HL-60 (cell line): Measurements from ENCODE around the gene NOTCH3.

Experiments
- DNase-seq, 2 experiments: peaks; one replicate each; pipeline ENCODE4 v3.0.0-alpha.2; 2010 to 2020; ENCODE audit warnings: low read depth in 1 of 2, low spot score in 1 of 2
- H3K27ac ChIP-seq: fragments of 250-450 bp; sonication (Bioruptor Pico); replicated peaks from 2 replicates; pipeline ENCODE4 v1.5.1; 2020; ENCODE audit warnings: mild to moderate bottlenecking, moderate library complexity
- H3K27me3 ChIP-seq: fragments of 250-450 bp; sonication (Bioruptor Pico); 2 replicates; pipeline ENCODE4 v1.5.1; 2021; ENCODE audit warnings: mild to moderate bottlenecking, moderate library complexity; ENCODE audit not compliant: insufficient read depth, poor library complexity, severe bottlenecking
- H3K4me3 ChIP-seq: replicated peaks from 2 replicates; pipeline ENCODE4 v1.5.1; 2011; ENCODE audit warnings: mild to moderate bottlenecking, control low read depth, low read length; ENCODE audit not compliant: insufficient read depth
- GABPA ChIP-seq: IDR thresholded peaks from 2 replicates; pipeline ENCODE4 v1.6.1; 2012; ENCODE audit warnings: low read depth
- POLR2AphosphoS5 ChIP-seq: IDR thresholded peaks from 2 replicates; pipeline ENCODE4 v1.6.1; 2012; ENCODE audit warnings: low read depth
- REST ChIP-seq: IDR thresholded peaks from 2 replicates; pipeline ENCODE4 v1.6.1; 2012; ENCODE audit warnings: low read depth; ENCODE audit not compliant: insufficient replicate concordance
- SPI1 ChIP-seq: IDR thresholded peaks from 2 replicates; pipeline ENCODE4 v1.6.1; 2012; ENCODE audit warnings: low read depth, mild to moderate bottlenecking, borderline replicate concordance
- long read RNA-seq: library from polyadenylated mRNA; unstranded; transcript quantifications from one replicate; pipeline ENCODE4 v2.0.0, GENCODE V29; 2020
- TF ChIP-seq, protein P1 (sequence below): IDR thresholded peaks from one replicate; pipeline ENCODE4 v1.5.1; 2011; ENCODE audit warnings: low read length, control low read depth, inconsistent platforms; ENCODE audit not compliant: insufficient read depth

Gene NOTCH3
- long read RNA-seq: 0 reads

- Histone ChIP-seq H3K27me3 (peaks cover 17% of the 10 kb centered on the region), H3K27ac (no peak within 1 kb of the TSS), H3K4me3 (no peak within 1 kb of the TSS)
- no peak for TF ChIP-seq GABPA
- no peak for TF ChIP-seq SPI1
- DNase-seq: no peak
Observed at GRCh38 chr19:15200553-15201364, at the start of gene NOTCH3. Gene NOTCH3, minus strand, starts transcription at chr19:15200995. Its CDS starts 90 bp downstream, at chr19:15200905.

GRCh38 chr19:15250640-15250993 lies 49.8 kb upstream of the NOTCH3 start:
- Histone ChIP-seq H3K27ac (no peak overlapping the region), H3K4me3 (no peak overlapping the region), H3K27me3 (no peaks in the 10 kb centered on the region)
- DNase-seq: no peak
- TF ChIP-seq POLR2AphosphoS5 (no peak), GABPA (no peak), REST (no peak), SPI1 (no peak)
- TF ChIP-seq, protein P1, sequence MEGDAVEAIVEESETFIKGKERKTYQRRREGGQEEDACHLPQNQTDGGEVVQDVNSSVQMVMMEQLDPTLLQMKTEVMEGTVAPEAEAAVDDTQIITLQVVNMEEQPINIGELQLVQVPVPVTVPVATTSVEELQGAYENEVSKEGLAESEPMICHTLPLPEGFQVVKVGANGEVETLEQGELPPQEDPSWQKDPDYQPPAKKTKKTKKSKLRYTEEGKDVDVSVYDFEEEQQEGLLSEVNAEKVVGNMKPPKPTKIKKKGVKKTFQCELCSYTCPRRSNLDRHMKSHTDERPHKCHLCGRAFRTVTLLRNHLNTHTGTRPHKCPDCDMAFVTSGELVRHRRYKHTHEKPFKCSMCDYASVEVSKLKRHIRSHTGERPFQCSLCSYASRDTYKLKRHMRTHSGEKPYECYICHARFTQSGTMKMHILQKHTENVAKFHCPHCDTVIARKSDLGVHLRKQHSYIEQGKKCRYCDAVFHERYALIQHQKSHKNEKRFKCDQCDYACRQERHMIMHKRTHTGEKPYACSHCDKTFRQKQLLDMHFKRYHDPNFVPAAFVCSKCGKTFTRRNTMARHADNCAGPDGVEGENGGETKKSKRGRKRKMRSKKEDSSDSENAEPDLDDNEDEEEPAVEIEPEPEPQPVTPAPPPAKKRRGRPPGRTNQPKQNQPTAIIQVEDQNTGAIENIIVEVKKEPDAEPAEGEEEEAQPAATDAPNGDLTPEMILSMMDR: no peak

GRCh38 chr19:15249972-15250639 lies 49.3 kb upstream of the NOTCH3 start:
- no peak overlapping the region for H3K27ac ChIP-seq
- no peaks in the 10 kb centered on the region for H3K27me3 ChIP-seq
- no peak for TF ChIP-seq SPI1
- TF ChIP-seq, protein P1: no peak
- TF ChIP-seq GABPA: no peak
- no peak for TF ChIP-seq REST
- TF ChIP-seq POLR2AphosphoS5: no peak
- no peak for DNase-seq
- no peak overlapping the region for H3K4me3 ChIP-seq

GRCh38 chr19:15249528-15249874 lies 48.7 kb upstream of the NOTCH3 start:
- Histone ChIP-seq H3K4me3 (no peak overlapping the region), H3K27me3 (no peaks in the 10 kb centered on the region), H3K27ac (no peak overlapping the region)
- TF ChIP-seq, protein P1: no peak
- TF ChIP-seq REST (no peak), POLR2AphosphoS5 (no peak), GABPA (no peak), SPI1 (no peak)
- no peak for DNase-seq
